ENCODE data around the gene HBD.

DNA sequence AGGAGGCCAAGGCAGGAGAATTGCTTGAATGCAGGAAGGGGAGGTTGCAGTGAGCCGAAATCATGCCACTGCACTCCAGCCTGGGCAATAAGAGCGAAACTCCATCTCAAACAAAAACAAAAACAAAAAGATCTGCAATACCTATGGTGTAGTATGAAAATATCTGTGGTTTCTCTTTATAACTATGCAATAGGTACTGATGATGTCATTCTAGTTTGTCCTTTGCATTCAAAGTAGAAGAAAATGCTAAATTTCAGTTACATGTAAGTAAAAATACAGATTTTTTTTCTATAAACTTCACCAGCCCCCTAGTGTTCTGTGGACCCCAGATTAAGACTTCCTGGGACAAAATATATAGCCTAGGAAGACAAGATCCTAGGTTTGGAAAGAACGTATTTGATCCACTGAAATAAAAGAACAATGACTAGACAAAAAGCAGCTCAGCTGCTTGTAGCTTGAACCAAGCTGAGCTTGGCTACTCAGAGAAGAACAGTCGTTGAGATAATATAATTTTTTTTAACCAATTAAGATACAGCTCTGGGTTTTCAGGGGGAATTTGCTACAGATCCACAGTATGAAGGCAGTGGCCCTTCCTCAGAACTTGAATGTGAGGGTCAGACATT lies 38.2 kb upstream of the HBD start:
- TF ChIP-seq, protein P1, sequence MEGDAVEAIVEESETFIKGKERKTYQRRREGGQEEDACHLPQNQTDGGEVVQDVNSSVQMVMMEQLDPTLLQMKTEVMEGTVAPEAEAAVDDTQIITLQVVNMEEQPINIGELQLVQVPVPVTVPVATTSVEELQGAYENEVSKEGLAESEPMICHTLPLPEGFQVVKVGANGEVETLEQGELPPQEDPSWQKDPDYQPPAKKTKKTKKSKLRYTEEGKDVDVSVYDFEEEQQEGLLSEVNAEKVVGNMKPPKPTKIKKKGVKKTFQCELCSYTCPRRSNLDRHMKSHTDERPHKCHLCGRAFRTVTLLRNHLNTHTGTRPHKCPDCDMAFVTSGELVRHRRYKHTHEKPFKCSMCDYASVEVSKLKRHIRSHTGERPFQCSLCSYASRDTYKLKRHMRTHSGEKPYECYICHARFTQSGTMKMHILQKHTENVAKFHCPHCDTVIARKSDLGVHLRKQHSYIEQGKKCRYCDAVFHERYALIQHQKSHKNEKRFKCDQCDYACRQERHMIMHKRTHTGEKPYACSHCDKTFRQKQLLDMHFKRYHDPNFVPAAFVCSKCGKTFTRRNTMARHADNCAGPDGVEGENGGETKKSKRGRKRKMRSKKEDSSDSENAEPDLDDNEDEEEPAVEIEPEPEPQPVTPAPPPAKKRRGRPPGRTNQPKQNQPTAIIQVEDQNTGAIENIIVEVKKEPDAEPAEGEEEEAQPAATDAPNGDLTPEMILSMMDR (IDR thresholded peaks at IDR 0.05; ENCODE audit: insufficient read depth, low read depth, low read length): no peak
- TF ChIP-seq EZH2 (IDR thresholded peaks at IDR 0.05; ENCODE audit: insufficient read depth, low read length): no peak
